ENCODE measurements around the gene ANTKMT.
"Not testable (repeated sequence)": the region's sequence is repeated elsewhere in the genome, so short reads cannot be mapped to it uniquely, and the experiment has no call there.

Gene ANTKMT

GRCh38 chr16:740764-741505, 20.0 kb downstream of the ANTKMT start, which contains the start of gene CIAO3 (continued):
- TF ChIP-seq, protein P1, sequence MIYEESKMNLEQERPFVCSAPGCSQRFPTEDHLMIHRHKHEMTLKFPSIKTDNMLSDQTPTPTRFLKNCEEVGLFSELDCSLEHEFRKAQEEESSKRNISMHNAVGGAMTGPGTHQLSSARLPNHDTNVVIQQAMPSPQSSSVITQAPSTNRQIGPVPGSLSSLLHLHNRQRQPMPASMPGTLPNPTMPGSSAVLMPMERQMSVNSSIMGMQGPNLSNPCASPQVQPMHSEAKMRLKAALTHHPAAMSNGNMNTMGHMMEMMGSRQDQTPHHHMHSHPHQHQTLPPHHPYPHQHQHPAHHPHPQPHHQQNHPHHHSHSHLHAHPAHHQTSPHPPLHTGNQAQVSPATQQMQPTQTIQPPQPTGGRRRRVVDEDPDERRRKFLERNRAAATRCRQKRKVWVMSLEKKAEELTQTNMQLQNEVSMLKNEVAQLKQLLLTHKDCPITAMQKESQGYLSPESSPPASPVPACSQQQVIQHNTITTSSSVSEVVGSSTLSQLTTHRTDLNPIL (CRISPR knock-in tag; IDR thresholded peaks at IDR 0.05; ENCODE audit: low read depth) = no peak

- TF ChIP-seq ESRRG (CRISPR knock-in tag; IDR thresholded peaks at IDR 0.05) (no peak), BACH2 (CRISPR knock-in tag; IDR thresholded peaks at IDR 0.05; ENCODE audit: borderline replicate concordance) (no peak), ISL1 (CRISPR knock-in tag; IDR thresholded peaks at IDR 0.05) (no peak), TOX (CRISPR knock-in tag; IDR thresholded peaks at IDR 0.05; ENCODE audit: borderline replicate concordance) (no peak), ZNF565 (CRISPR knock-in tag; conservative IDR thresholded peaks at IDR 0.05; ENCODE audit: low read depth) (no peak), OSR1 (CRISPR knock-in tag; IDR thresholded peaks at IDR 0.05) (no peak), ARNTL (CRISPR knock-in tag; IDR thresholded peaks at IDR 0.05; ENCODE audit: borderline replicate concordance, low read depth) (no peak), ZFP3 (CRISPR knock-in tag; IDR thresholded peaks at IDR 0.05) (no peak), CSRNP3 (CRISPR knock-in tag; IDR thresholded peaks at IDR 0.05) (no peak), RARB (CRISPR knock-in tag; IDR thresholded peaks at IDR 0.05) (no peak), ZNF8 (CRISPR knock-in tag; IDR thresholded peaks at IDR 0.05) (no peak), TSHZ2 (CRISPR knock-in tag; IDR thresholded peaks at IDR 0.05) (no peak), ZNF70 (CRISPR knock-in tag; IDR thresholded peaks at IDR 0.05) (no peak), GLIS3 (CRISPR knock-in tag; IDR thresholded peaks at IDR 0.05) (no peak), TCF4 (CRISPR knock-in tag; IDR thresholded peaks at IDR 0.05; ENCODE audit: borderline replicate concordance) (no peak), CSDC2 (CRISPR knock-in tag; IDR thresholded peaks at IDR 0.05) (no peak), ZC3H10 (CRISPR knock-in tag; IDR thresholded peaks at IDR 0.05) (no peak)
- TF ChIP-seq, protein P2, sequence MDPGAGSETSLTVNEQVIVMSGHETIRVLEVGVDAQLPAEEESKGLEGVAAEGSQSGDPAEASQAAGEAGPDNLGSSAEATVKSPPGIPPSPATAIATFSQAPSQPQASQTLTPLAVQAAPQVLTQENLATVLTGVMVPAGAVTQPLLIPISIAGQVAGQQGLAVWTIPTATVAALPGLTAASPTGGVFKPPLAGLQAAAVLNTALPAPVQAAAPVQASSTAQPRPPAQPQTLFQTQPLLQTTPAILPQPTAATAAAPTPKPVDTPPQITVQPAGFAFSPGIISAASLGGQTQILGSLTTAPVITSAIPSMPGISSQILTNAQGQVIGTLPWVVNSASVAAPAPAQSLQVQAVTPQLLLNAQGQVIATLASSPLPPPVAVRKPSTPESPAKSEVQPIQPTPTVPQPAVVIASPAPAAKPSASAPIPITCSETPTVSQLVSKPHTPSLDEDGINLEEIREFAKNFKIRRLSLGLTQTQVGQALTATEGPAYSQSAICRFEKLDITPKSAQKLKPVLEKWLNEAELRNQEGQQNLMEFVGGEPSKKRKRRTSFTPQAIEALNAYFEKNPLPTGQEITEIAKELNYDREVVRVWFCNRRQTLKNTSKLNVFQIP (CRISPR knock-in tag; IDR thresholded peaks at IDR 0.05; ENCODE audit: borderline replicate concordance, low read depth) = no peak
- TF ChIP-seq, protein P1 (CRISPR knock-in tag; IDR thresholded peaks at IDR 0.05; ENCODE audit: low read depth) = no peak
- no peak for ATAC-seq
Measured at GRCh38 chr16:741986-742629, 21.2 kb downstream of the ANTKMT start.

DNA sequence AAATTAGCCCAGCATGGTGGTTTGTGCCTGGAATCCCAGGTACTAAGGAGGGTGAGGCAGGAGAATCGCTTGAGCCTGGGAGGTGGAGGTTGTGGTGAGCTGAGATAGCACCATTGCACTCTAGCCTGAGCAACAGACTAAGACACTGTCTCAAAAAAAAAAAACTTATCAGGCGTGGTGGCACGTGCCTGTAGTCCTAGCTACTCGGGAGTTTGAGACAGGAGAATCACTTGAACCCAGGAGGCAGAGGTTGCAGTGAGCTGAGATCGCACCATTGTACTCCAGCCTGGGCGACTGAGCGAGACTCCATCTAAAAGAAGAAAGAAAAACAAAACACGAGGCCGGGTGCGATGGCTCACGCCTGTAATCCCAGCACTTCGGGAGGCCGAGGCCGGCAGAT, 21.9 kb downstream of the ANTKMT start:
- not testable (repeated sequence) for ATAC-seq
